ENCODE results near the gene CENPH. TPM values are rescaled to one million over a fixed set of nuclear protein-coding genes. Genes with fewer than 3 reads are reported as not detected.

The CENPH gene
- total RNA-seq, 2 donors from 2014 or later, result 43.7 to 87.6 TPM

- Histone ChIP-seq H3K9me3 (ENCODE audit: control insufficient read depth, low read length) (peaks cover 7% of the 10 kb centered on the region), H3K9ac (ENCODE audit: extremely low read depth, low read length, poor library complexity, severe bottlenecking) (no peak overlapping the region), H3K27ac (ENCODE audit: low read depth, low read length) (no peak overlapping the region), H3K27me3 (ENCODE audit: control insufficient read depth, insufficient read depth, low read length, poor library complexity, severe bottlenecking) (no peaks in the 10 kb centered on the region), H3K4me1 (ENCODE audit: control insufficient read depth, insufficient read depth, low read length) (no peaks in the 10 kb centered on the region), H3K36me3 (ENCODE audit: control insufficient read depth, insufficient read depth, low read length) (peaks cover 34% of the 10 kb centered on the region), H3K4me3 (ENCODE audit: low read length) (no peak overlapping the region)
- H3K36me3 Mint-ChIP-seq (ENCODE audit: low read depth), result peaks cover 34% of the 10 kb centered on the region
- no peak overlapping the region for H3K4me3 Mint-ChIP-seq
- H3K9me3 Mint-ChIP-seq, result peaks cover 20% of the 10 kb centered on the region
- no peaks in the 10 kb centered on the region for H3K4me1 Mint-ChIP-seq
- H3K27ac Mint-ChIP-seq, result no peak overlapping the region
- H3K27me3 Mint-ChIP-seq (ENCODE audit: insufficient read depth), result no peaks in the 10 kb centered on the region
- no peak for TF ChIP-seq CTCF (conservative IDR thresholded peaks at IDR 0.05)
- no peak for DNase-seq
- 95 to 98% methylated on average over 8 of the region's 8 CpGs for WGBS, 2 experiments (ENCODE audit: insufficient coverage in 1 of 2, insufficient read length in 1 of 2)
These were observed 35.1 kb downstream of the CENPH start for GRCh38 chr5:69224520-69224919.

- H3K27ac Mint-ChIP-seq, result no peak overlapping the region
- Histone ChIP-seq H3K27me3 (ENCODE audit: control insufficient read depth, insufficient read depth, low read length, poor library complexity, severe bottlenecking) (no peaks in the 10 kb centered on the region), H3K36me3 (ENCODE audit: control insufficient read depth, insufficient read depth, low read length) (peaks cover 44% of the 10 kb centered on the region), H3K4me1 (ENCODE audit: control insufficient read depth, insufficient read depth, low read length) (no peaks in the 10 kb centered on the region), H3K9ac (ENCODE audit: extremely low read depth, low read length, poor library complexity, severe bottlenecking) (no peak overlapping the region), H3K27ac (ENCODE audit: low read depth, low read length) (no peak overlapping the region), H3K4me3 (ENCODE audit: low read length) (no peak overlapping the region), H3K9me3 (ENCODE audit: control insufficient read depth, low read length) (no peaks in the 10 kb centered on the region)
- no peaks in the 10 kb centered on the region for H3K4me1 Mint-ChIP-seq
- H3K9me3 Mint-ChIP-seq, result peaks cover 8% of the 10 kb centered on the region
- H3K4me3 Mint-ChIP-seq, result no peak overlapping the region
- H3K36me3 Mint-ChIP-seq (ENCODE audit: low read depth), result peaks cover 32% of the 10 kb centered on the region
- no peaks in the 10 kb centered on the region for H3K27me3 Mint-ChIP-seq (ENCODE audit: insufficient read depth)
- WGBS, 2 experiments (ENCODE audit: insufficient coverage in 1 of 2, insufficient read length in 1 of 2), result 95 to 97% methylated on average over 4 of the region's 4 CpGs
- no peak for TF ChIP-seq CTCF (conservative IDR thresholded peaks at IDR 0.05)
- DNase-seq, result no peak
These were observed 36.5 kb downstream of the CENPH start for GRCh38 chr5:69225860-69226259.

- Mint-ChIP-seq H3K27ac (no peak overlapping the region), H3K4me3 (no peak overlapping the region), H3K9me3 (no peaks in the 10 kb centered on the region), H3K27me3 (ENCODE audit: insufficient read depth) (no peaks in the 10 kb centered on the region), H3K4me1 (peaks cover 12% of the 10 kb centered on the region), H3K36me3 (ENCODE audit: low read depth) (peaks cover 17% of the 10 kb centered on the region)
- Histone ChIP-seq H3K9ac (ENCODE audit: extremely low read depth, low read length, poor library complexity, severe bottlenecking) (no peak overlapping the region), H3K27me3 (ENCODE audit: control insufficient read depth, insufficient read depth, low read length, poor library complexity, severe bottlenecking) (no peaks in the 10 kb centered on the region), H3K9me3 (ENCODE audit: control insufficient read depth, low read length) (no peaks in the 10 kb centered on the region), H3K4me3 (ENCODE audit: low read length) (no peak overlapping the region), H3K27ac (ENCODE audit: low read depth, low read length) (no peak overlapping the region), H3K36me3 (ENCODE audit: control insufficient read depth, insufficient read depth, low read length) (peaks cover 32% of the 10 kb centered on the region), H3K4me1 (ENCODE audit: control insufficient read depth, insufficient read depth, low read length) (no peaks in the 10 kb centered on the region)
- no peak for TF ChIP-seq CTCF (conservative IDR thresholded peaks at IDR 0.05)
- no peak for DNase-seq
- 94% methylated on average over 2 of the region's 2 CpGs; no CpG with 5 or more reads in 1 of the 2 experiments for WGBS, 2 experiments (ENCODE audit: insufficient coverage in 1 of 2, insufficient read length in 1 of 2)
These were observed 40.8 kb downstream of the CENPH start for GRCh38 chr5:69230181-69230580.
